HG02642 (cell line): ENCODE measurements around the gene PRICKLE2.
"Not testable (repeated sequence)": the region's sequence is repeated elsewhere in the genome, so short reads cannot be mapped to it uniquely, and the experiment has no call there.

Experiments used
- ATAC-seq: cut with Tn5 transposase; IDR thresholded peaks from one replicate; pipeline ENCODE4 v1.9.1; 2021; ENCODE audit warnings: mild to moderate bottlenecking; ENCODE audit not compliant: unreplicated experiment, poor library complexity

The PRICKLE2 gene

GRCh38 chr3:64108231-64108630 lies 117.0 kb downstream of the PRICKLE2 start:
- ATAC-seq = no peak

DNA sequence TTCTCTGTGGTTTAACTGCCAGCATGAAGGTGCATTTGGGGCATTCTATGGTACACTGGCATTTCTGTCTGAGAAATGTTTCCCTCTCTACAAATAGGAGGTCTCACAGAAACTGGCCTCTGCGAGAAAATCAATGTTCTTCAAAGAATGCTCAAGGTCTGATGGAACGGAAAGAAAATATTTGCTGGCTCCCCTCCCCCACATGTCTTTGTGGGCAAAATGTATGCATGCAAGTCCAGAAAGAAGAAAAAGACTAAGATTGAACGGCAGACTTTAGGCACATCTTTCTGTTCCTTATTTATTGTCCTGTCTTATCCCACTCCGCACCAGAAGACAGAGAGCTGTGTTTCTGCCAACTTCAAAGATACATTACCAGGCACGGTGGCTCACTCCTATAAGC lies 118.1 kb downstream of the PRICKLE2 start:
- ATAC-seq = no peak

DNA sequence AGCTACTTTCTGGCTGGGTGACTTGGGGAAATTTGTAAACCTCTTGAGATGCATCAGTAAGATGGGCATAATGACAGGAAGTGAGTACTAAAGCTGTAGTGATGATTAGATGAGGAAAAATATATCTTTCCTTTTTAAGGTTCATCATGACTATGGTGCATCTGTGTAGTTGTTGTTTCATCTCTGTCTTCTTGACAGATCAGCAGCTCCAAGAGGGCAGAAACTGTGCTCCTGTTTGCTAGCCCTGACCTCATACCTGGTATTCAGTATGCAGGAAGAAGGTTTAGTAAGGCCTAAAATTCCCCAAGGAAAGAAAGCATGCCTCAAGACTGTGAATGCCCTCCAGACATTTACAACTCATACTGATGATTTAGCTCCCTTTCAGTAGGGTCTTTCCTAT lies 119.5 kb downstream of the PRICKLE2 start:
- no peak for ATAC-seq

DNA sequence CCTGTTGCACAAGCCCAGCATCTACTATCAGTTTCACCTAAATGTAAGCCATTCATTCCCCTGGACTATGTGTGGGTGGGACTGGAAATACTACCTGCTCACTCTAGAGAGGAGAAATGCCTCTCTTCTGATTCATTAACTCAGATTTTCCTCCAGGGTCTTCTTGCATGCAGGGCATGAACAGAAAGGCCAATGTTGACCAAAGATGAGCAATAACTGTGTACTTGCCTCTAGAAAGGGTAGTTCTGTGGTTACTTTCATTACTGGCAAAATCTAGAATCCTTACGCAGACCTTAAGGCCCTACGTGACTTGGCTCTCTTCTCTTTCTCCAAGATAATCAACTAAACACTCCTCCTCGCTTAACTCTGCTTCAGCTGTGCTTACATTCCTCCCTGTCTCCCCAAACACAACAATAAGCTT lies 120.6 kb downstream of the PRICKLE2 start:
- ATAC-seq = peak; percentile 67

GRCh38 chr3:64104006-64104405 lies 121.3 kb downstream of the PRICKLE2 start:
- ATAC-seq = no peak

DNA sequence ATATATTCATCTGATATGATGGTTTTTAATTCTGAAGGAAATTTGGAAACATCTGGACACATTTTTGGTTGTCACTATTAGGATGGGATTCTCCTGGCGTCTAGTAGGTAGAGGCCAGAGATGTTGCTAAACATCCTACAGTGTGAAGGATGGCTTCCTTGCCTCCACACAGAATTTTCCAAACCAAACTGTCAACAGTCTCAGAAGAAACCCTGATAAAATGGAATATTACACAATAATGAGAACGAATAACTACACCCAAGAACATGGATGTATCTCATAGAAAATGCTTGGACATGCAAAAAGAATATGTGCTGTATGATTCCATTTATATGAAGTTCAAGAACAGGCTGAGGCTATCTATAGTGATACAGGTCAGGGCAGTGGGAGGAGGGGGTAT lies 122.1 kb downstream of the PRICKLE2 start:
- no peak for ATAC-seq

DNA sequence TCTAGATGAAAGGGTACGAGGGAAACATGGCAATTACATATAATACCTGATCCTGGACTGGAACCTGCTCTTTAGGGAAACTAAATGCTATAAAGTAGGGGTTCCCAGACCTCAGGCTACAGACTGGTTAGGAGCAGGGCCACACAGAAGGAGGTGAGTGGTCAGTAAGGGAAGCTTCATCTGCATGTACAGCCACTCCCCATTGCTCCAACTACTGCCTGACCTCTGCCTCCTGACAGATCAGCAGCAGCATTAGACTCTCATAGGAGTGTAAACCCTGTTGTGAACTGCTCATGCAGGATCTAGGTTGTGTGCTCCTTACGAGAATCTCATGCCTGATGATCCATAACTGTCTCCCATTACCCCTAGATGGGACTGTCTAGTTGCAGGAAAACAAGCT lies 123.1 kb downstream of the PRICKLE2 start:
- ATAC-seq = no peak

DNA sequence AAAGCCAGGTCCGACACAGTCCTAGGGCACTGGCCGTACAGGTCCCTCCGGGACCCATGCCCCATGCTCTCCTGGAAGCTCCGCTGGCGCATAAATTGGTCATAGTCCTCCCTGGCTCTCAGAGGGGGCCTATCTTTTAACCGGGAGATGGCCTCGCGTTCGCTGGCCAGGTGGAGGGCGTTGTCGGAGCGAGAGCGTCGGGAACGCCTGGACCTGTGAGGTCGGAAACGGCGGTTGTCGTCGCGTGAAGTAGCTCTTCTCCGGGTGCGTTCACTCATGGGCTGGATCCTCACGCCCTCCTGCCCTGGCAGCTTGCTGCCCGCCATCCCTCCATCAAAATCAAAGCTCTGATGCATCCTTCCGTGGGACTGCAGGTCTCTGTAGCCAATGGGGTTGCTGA lies 126.0 kb downstream of the PRICKLE2 start:
- no peak for ATAC-seq

- no peak for ATAC-seq
Observed at GRCh38 chr3:64098670-64099069, 126.6 kb downstream of the PRICKLE2 start.

DNA sequence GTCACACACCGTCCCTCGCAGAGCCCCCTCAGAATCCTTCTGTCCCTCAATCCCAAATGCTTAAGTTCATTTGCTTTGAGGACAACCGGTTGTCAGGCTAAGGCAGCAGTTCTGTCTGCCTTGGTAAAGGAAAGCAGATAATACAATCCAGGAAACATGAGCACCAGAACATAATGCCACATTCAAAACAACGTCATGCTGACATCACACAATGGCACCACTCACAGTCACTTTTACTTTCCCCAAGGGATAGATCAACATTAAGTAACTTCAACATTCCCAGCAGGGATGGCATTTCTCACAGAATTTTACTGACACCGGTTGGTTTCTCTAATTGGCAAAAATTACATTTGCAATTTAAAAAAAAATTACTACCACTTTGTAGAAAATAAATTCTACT lies 127.3 kb downstream of the PRICKLE2 start:
- ATAC-seq = no peak

DNA sequence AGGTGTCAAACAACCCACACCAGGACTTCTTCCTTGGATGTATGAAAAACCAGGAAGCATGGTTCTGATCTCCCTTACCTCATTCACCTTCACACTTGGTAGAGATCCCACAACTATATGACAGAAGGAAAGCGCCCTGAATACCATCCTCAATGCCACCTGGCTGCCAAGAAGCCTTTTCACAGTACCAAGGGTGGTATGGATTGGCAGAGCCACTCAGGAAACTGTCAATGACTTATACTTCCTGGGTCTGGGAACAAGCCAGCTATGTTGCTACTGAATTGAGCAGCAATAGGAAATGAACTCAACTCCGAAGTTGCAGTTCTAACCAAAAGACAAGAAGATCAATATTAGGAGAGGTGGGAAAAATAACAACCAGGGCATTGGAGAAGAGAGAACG lies 129.5 kb downstream of the PRICKLE2 start:
- ATAC-seq = no peak

GRCh38 chr3:64094713-64095079 lies 130.6 kb downstream of the PRICKLE2 start:
- ATAC-seq = no peak

- ATAC-seq = no peak
Observed at GRCh38 chr3:64093825-64094712, 131.2 kb downstream of the PRICKLE2 start.

- no peak for ATAC-seq
Observed at GRCh38 chr3:64093211-64093610, 132.1 kb downstream of the PRICKLE2 start.

DNA sequence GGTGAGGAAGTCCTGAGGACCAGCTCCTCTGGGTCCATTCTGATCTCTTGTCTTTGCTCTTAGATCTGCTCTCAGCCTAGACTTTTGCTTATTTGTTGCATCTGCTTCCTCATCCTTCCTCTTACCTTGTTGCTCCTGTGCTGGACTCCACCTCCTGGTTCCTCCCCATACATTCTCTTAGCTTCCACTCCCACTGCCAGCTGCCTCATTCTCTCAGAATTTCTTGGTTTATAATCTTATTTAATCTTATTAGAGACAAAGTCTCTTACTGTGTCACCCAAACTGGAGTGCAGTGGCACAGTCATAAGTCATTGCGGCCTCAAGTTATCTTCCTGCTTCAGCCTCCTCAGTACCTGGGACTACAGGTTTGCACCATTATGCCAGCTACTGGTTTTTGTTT lies 133.8 kb downstream of the PRICKLE2 start:
- no peak for ATAC-seq

- not testable (repeated sequence) for ATAC-seq
Observed at GRCh38 chr3:64089386-64089785, 135.9 kb downstream of the PRICKLE2 start.

DNA sequence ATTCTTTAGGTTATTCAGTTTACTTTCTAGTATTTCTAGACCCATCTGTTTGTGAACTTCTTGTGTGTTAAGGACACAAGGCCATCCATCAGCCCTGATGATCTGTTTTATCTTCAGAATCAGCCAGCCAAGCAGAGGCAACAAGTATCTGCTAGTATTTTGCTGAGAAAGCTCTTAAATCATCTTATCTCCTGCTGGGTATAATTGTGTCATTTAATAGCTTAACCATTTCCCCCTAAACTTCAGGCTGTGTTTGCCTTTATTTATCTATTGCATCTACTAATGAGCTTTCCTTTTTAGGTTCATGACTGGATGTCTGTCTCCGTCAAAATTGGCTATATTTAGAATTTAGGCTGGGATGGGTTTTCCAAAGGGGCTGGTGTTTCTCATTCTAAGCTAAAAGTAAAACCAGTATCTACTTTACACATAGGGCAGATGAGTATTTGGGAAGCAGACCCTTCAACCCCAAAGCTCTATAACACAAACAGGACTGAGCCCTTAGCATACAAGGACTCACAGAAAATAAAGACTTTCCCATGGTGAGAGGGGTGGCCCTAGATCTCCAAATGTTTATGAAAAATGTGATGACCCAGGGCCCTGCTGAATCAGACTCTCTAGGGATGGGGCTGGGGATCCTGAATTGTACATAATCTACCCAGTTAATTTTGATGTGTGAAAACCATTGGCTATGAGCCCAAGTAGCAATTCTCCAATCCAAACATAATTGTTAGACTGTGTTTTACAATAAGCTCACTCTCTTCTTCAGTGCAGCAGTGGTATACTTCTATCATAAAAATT lies 136.7 kb downstream of the PRICKLE2 start:
- ATAC-seq = no peak

GRCh38 chr3:64086479-64087252 lies 138.6 kb downstream of the PRICKLE2 start:
- ATAC-seq = no peak

GRCh38 chr3:64084640-64085039 lies 140.6 kb downstream of the PRICKLE2 start:
- ATAC-seq = no peak

- no peak for ATAC-seq
Observed at GRCh38 chr3:64083575-64083974, 141.7 kb downstream of the PRICKLE2 start.
